ENCODE results near the gene HS6ST2.

Gene HS6ST2

DNA sequence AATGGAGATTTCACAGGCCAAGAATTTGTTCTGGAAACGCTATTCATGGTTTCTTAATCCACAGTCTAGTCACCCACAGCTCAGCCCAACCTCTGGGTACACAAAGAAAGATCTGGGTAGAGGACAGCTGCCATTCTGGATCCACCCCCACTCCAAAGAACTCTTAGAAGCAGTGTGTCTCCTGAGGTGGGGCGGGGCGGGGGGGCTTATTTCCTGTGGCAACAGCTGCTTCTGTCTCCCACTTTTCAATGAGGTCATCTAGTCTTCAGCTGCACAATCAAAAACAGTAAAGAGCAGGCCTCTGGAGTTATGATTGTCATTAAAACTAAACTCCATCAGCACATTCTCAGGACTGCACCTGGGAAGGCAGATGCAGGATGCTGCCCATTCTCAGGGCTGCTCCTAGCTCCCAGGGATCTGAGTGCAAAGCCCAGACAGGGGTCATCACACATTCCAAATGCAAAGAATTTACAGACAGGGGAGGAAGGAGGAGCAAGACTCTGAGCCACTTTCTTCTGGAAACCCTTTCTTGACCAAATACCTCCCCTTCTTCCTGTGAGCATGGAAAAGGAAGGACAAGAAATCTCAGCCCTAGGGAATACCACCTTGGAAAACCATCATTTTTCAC lies 207.3 kb downstream of the HS6ST2 start:
- no peak overlapping the region for H3K27ac ChIP-seq (ENCODE audit: poor library complexity, severe bottlenecking)
- no peak for ATAC-seq (ENCODE audit: low read depth)

DNA sequence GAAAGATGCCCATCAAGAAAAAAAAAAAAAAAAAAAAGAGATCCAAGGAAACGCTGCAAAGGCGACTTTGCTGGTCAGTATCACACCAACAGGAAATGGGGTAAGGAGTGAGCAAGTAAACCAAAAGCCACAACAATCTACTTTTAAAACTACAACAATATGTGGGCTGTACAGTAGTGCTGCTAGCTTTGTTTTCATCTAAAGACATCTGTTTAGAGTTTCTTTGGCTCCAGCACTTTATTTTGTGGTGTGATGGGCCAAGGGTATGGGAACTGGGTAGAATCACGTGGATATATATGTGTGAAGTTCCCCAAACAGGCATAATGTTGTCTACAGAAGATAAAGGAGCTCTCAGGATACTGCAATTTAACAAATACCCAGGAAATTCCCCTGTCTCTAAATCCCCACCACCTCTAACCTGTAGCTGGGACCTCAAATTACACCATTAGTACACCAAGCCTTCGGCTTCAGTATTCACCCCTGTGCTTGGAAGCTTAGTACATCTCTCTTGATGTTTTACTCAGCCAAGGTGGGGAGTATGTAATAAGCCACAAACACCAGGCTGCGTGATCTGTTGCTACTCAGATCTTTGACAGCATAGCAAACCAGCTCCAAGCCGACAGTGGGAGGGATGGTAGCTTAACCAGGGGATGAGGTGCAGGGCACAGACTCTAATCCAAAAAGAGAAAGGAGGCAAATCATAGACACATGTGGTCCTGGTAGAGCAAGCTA lies 207.9 kb downstream of the HS6ST2 start:
- Histone ChIP-seq H3K4me3 (ENCODE audit: severe bottlenecking) (no peak overlapping the region), H3K27me3 (ENCODE audit: insufficient read depth, poor library complexity, severe bottlenecking) (no peaks in the 10 kb centered on the region), H3K9me3 (ENCODE audit: severe bottlenecking) (no peaks in the 10 kb centered on the region), H3K36me3 (ENCODE audit: low read depth) (no peaks in the 10 kb centered on the region), H3K4me1 (ENCODE audit: insufficient read depth, poor library complexity, severe bottlenecking) (no peaks in the 10 kb centered on the region), H3K27ac (ENCODE audit: poor library complexity, severe bottlenecking) (no peak overlapping the region)
- TF ChIP-seq CTCF (IDR thresholded peaks at IDR 0.05; ENCODE audit: poor library complexity, severe bottlenecking): no peak
- DNase-seq (ENCODE audit: low spot score) (no peak), ATAC-seq (ENCODE audit: low read depth) (no peak)

More for the DNA sequence above, 207.3 kb downstream of the HS6ST2 start:
- H3K36me3 ChIP-seq (ENCODE audit: low read depth): no peaks in the 10 kb centered on the region
- no peak overlapping the region for H3K4me3 ChIP-seq (ENCODE audit: severe bottlenecking)
- DNase-seq (ENCODE audit: low spot score): no peak
- no peak for TF ChIP-seq CTCF (IDR thresholded peaks at IDR 0.05; ENCODE audit: poor library complexity, severe bottlenecking)
- H3K9me3 ChIP-seq (ENCODE audit: severe bottlenecking): no peaks in the 10 kb centered on the region
- H3K4me1 ChIP-seq (ENCODE audit: insufficient read depth, poor library complexity, severe bottlenecking): no peaks in the 10 kb centered on the region
- H3K27me3 ChIP-seq (ENCODE audit: insufficient read depth, poor library complexity, severe bottlenecking): no peaks in the 10 kb centered on the region

DNA sequence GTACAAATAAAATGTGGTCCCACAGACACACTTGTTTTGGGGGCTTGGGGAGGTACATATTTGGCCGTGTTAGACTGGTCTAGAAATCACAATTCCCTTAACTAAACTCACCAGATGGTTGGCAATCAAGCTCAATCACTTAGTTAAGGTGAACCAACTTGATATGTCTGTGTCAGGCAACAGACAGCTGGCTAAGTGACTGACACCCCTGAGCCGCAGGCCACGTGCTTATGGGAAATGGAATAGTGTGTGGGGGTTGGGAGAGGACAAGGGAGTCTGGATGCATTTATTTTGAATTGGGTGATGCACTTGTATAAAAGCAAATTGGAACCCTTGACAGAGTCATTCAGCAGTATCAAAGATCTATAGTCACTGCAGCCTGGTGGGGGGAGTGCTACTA lies 209.0 kb downstream of the HS6ST2 start:
- ATAC-seq (ENCODE audit: low read depth) (no peak), DNase-seq (ENCODE audit: low spot score) (no peak)
- Histone ChIP-seq H3K36me3 (ENCODE audit: low read depth) (no peaks in the 10 kb centered on the region), H3K4me3 (ENCODE audit: severe bottlenecking) (no peak overlapping the region), H3K27ac (ENCODE audit: poor library complexity, severe bottlenecking) (no peak overlapping the region), H3K4me1 (ENCODE audit: insufficient read depth, poor library complexity, severe bottlenecking) (no peaks in the 10 kb centered on the region), H3K27me3 (ENCODE audit: insufficient read depth, poor library complexity, severe bottlenecking) (no peaks in the 10 kb centered on the region), H3K9me3 (ENCODE audit: severe bottlenecking) (no peaks in the 10 kb centered on the region)
- TF ChIP-seq CTCF (IDR thresholded peaks at IDR 0.05; ENCODE audit: poor library complexity, severe bottlenecking): no peak

DNA sequence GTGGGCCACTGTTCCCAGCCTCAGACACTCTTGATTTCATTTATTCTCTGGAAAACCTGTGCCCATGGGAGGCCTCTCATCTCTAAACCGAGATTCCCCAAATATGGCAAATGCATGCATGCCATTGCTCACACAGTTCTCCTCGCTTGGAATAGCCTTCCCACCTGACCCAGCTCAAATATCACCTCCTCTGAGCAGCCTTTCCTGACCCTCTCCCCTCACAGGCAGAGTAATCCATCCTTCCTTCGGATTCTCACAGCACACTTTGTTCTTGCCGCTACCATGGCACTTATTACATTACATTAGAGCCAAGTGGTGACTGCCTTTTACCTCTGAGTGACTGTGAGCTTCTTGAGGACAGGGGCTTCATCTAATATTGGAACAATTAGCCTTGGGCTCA lies 209.5 kb downstream of the HS6ST2 start:
- Histone ChIP-seq H3K4me1 (ENCODE audit: insufficient read depth, poor library complexity, severe bottlenecking) (no peaks in the 10 kb centered on the region), H3K36me3 (ENCODE audit: low read depth) (no peaks in the 10 kb centered on the region), H3K9me3 (ENCODE audit: severe bottlenecking) (no peaks in the 10 kb centered on the region), H3K4me3 (ENCODE audit: severe bottlenecking) (no peak overlapping the region), H3K27me3 (ENCODE audit: insufficient read depth, poor library complexity, severe bottlenecking) (no peaks in the 10 kb centered on the region), H3K27ac (ENCODE audit: poor library complexity, severe bottlenecking) (no peak overlapping the region)
- no peak for TF ChIP-seq CTCF (IDR thresholded peaks at IDR 0.05; ENCODE audit: poor library complexity, severe bottlenecking)
- no peak for ATAC-seq (ENCODE audit: low read depth)
- no peak for DNase-seq (ENCODE audit: low spot score)

GRCh38 chrX:132748268-132748667 lies 210.2 kb downstream of the HS6ST2 start:
- Histone ChIP-seq H3K36me3 (ENCODE audit: low read depth) (no peaks in the 10 kb centered on the region), H3K27me3 (ENCODE audit: insufficient read depth, poor library complexity, severe bottlenecking) (no peaks in the 10 kb centered on the region), H3K4me1 (ENCODE audit: insufficient read depth, poor library complexity, severe bottlenecking) (no peaks in the 10 kb centered on the region), H3K4me3 (ENCODE audit: severe bottlenecking) (no peak overlapping the region), H3K9me3 (ENCODE audit: severe bottlenecking) (no peaks in the 10 kb centered on the region), H3K27ac (ENCODE audit: poor library complexity, severe bottlenecking) (no peak overlapping the region)
- no peak for TF ChIP-seq CTCF (IDR thresholded peaks at IDR 0.05; ENCODE audit: poor library complexity, severe bottlenecking)
- no peak for ATAC-seq (ENCODE audit: low read depth)
- DNase-seq (ENCODE audit: low spot score): no peak

Measured in RWPE2 (cell line).